ENCODE results near the gene EMID1. TPM values are rescaled to one million over a fixed set of nuclear protein-coding genes. Genes with fewer than 3 reads are reported as not detected.

Gene EMID1
- polyA plus RNA-seq, 1 donor (not counting 4 experiments of a cell fraction or from before 2014, with no cell fraction given) = not detected

GRCh38 chr22:29211466-29211865 lies 5.8 kb downstream of the EMID1 start:
- Histone ChIP-seq H3K27me3 (ENCODE audit: control insufficient read depth, extremely low read depth, insufficient read depth, low read length) (peaks cover 37% of the 10 kb centered on the region), H3K9me3 (ENCODE audit: control insufficient read depth, low read depth, low read length) (no peaks in the 10 kb centered on the region), H3K36me3 (ENCODE audit: control insufficient read depth in 2 of 2, extremely low read depth in 1 of 2, insufficient read depth in 2 of 2, low read length in 2 of 2) (no peaks in the 10 kb centered on the region), H3K79me2 (ENCODE audit: control insufficient read depth, insufficient read depth, low read length) (no peaks in the 10 kb centered on the region), H3K9ac (ENCODE audit: control insufficient read depth, extremely low read depth, insufficient read depth, low read length) (no peak overlapping the region), H3K4me1 (ENCODE audit: control insufficient read depth, extremely low read depth, insufficient read depth, low read length) (no peaks in the 10 kb centered on the region), H2AFZ (ENCODE audit: control insufficient read depth, low read length) (no peak overlapping the region), H3K27ac (ENCODE audit: control insufficient read depth, insufficient read depth, low read length) (no peak overlapping the region), H4K20me1 (ENCODE audit: control insufficient read depth, extremely low read depth, insufficient read depth, low read length) (no peaks in the 10 kb centered on the region), H3K9me1 (ENCODE audit: control insufficient read depth, extremely low read depth, insufficient read depth, low read length) (no peaks in the 10 kb centered on the region), H3K4me3 (ENCODE audit: control insufficient read depth in 2 of 3, extremely low read depth in 1 of 3, insufficient read depth in 2 of 3, low read depth in 1 of 3, low read length in 3 of 3) (no peak overlapping the region), H3K4me2 (ENCODE audit: control insufficient read depth, extremely low read depth, insufficient read depth, low read depth, low read length) (no peak overlapping the region)
- no peak for TF ChIP-seq EZH2 (IDR thresholded peaks at IDR 0.05; ENCODE audit: low read length)
- TF ChIP-seq, protein P1, sequence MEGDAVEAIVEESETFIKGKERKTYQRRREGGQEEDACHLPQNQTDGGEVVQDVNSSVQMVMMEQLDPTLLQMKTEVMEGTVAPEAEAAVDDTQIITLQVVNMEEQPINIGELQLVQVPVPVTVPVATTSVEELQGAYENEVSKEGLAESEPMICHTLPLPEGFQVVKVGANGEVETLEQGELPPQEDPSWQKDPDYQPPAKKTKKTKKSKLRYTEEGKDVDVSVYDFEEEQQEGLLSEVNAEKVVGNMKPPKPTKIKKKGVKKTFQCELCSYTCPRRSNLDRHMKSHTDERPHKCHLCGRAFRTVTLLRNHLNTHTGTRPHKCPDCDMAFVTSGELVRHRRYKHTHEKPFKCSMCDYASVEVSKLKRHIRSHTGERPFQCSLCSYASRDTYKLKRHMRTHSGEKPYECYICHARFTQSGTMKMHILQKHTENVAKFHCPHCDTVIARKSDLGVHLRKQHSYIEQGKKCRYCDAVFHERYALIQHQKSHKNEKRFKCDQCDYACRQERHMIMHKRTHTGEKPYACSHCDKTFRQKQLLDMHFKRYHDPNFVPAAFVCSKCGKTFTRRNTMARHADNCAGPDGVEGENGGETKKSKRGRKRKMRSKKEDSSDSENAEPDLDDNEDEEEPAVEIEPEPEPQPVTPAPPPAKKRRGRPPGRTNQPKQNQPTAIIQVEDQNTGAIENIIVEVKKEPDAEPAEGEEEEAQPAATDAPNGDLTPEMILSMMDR (optimal IDR thresholded peaks at IDR 0.05 in 1 of 3, IDR thresholded peaks at IDR 0.05 in 1 of 3, conservative IDR thresholded peaks at IDR 0.05 in 1 of 3; ENCODE audit: extremely low read depth in 1 of 3, insufficient read depth in 2 of 3, low read length in 3 of 3) = no peak
- dilution Hi-C loops (cut with MboI; ENCODE audit: extremely low pct_ligation_motif_present, low sequenced_read_pairs) = no loop called here
- DNase-seq (ENCODE audit: low read depth, low spot score) = no peak
- FAIRE-seq = no peak

GRCh38 chr22:29212743-29213142 lies 7.0 kb downstream of the EMID1 start:
- no peaks in the 10 kb centered on the region for H3K79me2 ChIP-seq (ENCODE audit: control insufficient read depth, insufficient read depth, low read length)
- H3K4me1 ChIP-seq (ENCODE audit: control insufficient read depth, extremely low read depth, insufficient read depth, low read length) = no peaks in the 10 kb centered on the region
- H3K36me3 ChIP-seq (ENCODE audit: control insufficient read depth in 2 of 2, extremely low read depth in 1 of 2, insufficient read depth in 2 of 2, low read length in 2 of 2) = no peaks in the 10 kb centered on the region
- H3K4me2 ChIP-seq (ENCODE audit: control insufficient read depth, extremely low read depth, insufficient read depth, low read depth, low read length) = no peak overlapping the region
- DNase-seq (ENCODE audit: low read depth, low spot score) = no peak
- no peak overlapping the region for H3K9ac ChIP-seq (ENCODE audit: control insufficient read depth, extremely low read depth, insufficient read depth, low read length)
- no peak for FAIRE-seq
- no peaks in the 10 kb centered on the region for H3K9me3 ChIP-seq (ENCODE audit: control insufficient read depth, low read depth, low read length)
- H3K27ac ChIP-seq (ENCODE audit: control insufficient read depth, insufficient read depth, low read length) = no peak overlapping the region
- peaks cover 28% of the 10 kb centered on the region for H3K27me3 ChIP-seq (ENCODE audit: control insufficient read depth, extremely low read depth, insufficient read depth, low read length)
- dilution Hi-C loops (cut with MboI; ENCODE audit: extremely low pct_ligation_motif_present, low sequenced_read_pairs) = no loop called here
- H3K4me3 ChIP-seq (ENCODE audit: control insufficient read depth in 2 of 3, extremely low read depth in 1 of 3, insufficient read depth in 2 of 3, low read depth in 1 of 3, low read length in 3 of 3) = no peak overlapping the region
- H3K9me1 ChIP-seq (ENCODE audit: control insufficient read depth, extremely low read depth, insufficient read depth, low read length) = no peaks in the 10 kb centered on the region
- no peak overlapping the region for H2AFZ ChIP-seq (ENCODE audit: control insufficient read depth, low read length)
- TF ChIP-seq, protein P1 (optimal IDR thresholded peaks at IDR 0.05 in 1 of 3, IDR thresholded peaks at IDR 0.05 in 1 of 3, conservative IDR thresholded peaks at IDR 0.05 in 1 of 3; ENCODE audit: extremely low read depth in 1 of 3, insufficient read depth in 2 of 3, low read length in 3 of 3) = no peak
- no peak for TF ChIP-seq EZH2 (IDR thresholded peaks at IDR 0.05; ENCODE audit: low read length)
- no peaks in the 10 kb centered on the region for H4K20me1 ChIP-seq (ENCODE audit: control insufficient read depth, extremely low read depth, insufficient read depth, low read length)

Measured in keratinocyte (primary cell).